HL-60 (cell line): Measurements from ENCODE around the gene GRAMD2B.

Experiments
- DNase-seq, 2 experiments: peaks; one replicate each; pipeline ENCODE4 v3.0.0-alpha.2; 2010 to 2020; ENCODE audit warnings: low read depth in 1 of 2, low spot score in 1 of 2
- H3K27ac ChIP-seq: fragments of 250-450 bp; sonication (Bioruptor Pico); replicated peaks from 2 replicates; pipeline ENCODE4 v1.5.1; 2020; ENCODE audit warnings: mild to moderate bottlenecking, moderate library complexity
- H3K27me3 ChIP-seq: fragments of 250-450 bp; sonication (Bioruptor Pico); 2 replicates; pipeline ENCODE4 v1.5.1; 2021; ENCODE audit warnings: mild to moderate bottlenecking, moderate library complexity; ENCODE audit not compliant: insufficient read depth, poor library complexity, severe bottlenecking
- H3K4me3 ChIP-seq: replicated peaks from 2 replicates; pipeline ENCODE4 v1.5.1; 2011; ENCODE audit warnings: mild to moderate bottlenecking, control low read depth, low read length; ENCODE audit not compliant: insufficient read depth
- GABPA ChIP-seq: IDR thresholded peaks from 2 replicates; pipeline ENCODE4 v1.6.1; 2012; ENCODE audit warnings: low read depth
- POLR2AphosphoS5 ChIP-seq: IDR thresholded peaks from 2 replicates; pipeline ENCODE4 v1.6.1; 2012; ENCODE audit warnings: low read depth
- SPI1 ChIP-seq: IDR thresholded peaks from 2 replicates; pipeline ENCODE4 v1.6.1; 2012; ENCODE audit warnings: low read depth, mild to moderate bottlenecking, borderline replicate concordance
- TF ChIP-seq, protein P1 (sequence below): IDR thresholded peaks from one replicate; pipeline ENCODE4 v1.5.1; 2011; ENCODE audit warnings: low read length, control low read depth, inconsistent platforms; ENCODE audit not compliant: insufficient read depth
- TF ChIP-seq, protein P2 (sequence below): IDR thresholded peaks from 2 replicates; pipeline ENCODE4 v1.6.1; 2012; ENCODE audit warnings: low read depth; ENCODE audit not compliant: insufficient replicate concordance

The GRAMD2B gene

DNA sequence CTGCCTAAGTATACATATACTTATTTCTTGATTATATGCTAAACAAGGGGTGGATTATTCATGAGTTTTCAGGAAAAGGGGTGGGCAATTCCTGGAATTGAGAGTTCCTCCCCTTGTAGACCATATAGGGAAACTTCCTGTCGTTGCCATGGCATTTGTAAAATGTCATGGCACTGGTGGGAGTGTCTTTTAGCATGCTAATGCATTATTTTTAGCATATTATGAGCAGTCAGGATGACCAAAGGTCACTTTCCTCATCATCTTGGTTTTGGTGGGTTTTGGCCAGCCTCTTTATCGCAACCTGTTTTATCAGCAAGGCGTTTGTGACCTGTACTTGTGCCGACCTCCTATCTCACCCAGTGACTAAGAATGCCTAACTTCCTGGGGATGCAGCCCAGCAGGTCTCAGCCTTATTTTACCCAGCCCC lies 90.9 kb downstream of the GRAMD2B start:
- TF ChIP-seq, protein P1, sequence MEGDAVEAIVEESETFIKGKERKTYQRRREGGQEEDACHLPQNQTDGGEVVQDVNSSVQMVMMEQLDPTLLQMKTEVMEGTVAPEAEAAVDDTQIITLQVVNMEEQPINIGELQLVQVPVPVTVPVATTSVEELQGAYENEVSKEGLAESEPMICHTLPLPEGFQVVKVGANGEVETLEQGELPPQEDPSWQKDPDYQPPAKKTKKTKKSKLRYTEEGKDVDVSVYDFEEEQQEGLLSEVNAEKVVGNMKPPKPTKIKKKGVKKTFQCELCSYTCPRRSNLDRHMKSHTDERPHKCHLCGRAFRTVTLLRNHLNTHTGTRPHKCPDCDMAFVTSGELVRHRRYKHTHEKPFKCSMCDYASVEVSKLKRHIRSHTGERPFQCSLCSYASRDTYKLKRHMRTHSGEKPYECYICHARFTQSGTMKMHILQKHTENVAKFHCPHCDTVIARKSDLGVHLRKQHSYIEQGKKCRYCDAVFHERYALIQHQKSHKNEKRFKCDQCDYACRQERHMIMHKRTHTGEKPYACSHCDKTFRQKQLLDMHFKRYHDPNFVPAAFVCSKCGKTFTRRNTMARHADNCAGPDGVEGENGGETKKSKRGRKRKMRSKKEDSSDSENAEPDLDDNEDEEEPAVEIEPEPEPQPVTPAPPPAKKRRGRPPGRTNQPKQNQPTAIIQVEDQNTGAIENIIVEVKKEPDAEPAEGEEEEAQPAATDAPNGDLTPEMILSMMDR = no peak
- no peak for TF ChIP-seq SPI1
- TF ChIP-seq GABPA = no peak
- TF ChIP-seq POLR2AphosphoS5 = no peak
- TF ChIP-seq, protein P2, sequence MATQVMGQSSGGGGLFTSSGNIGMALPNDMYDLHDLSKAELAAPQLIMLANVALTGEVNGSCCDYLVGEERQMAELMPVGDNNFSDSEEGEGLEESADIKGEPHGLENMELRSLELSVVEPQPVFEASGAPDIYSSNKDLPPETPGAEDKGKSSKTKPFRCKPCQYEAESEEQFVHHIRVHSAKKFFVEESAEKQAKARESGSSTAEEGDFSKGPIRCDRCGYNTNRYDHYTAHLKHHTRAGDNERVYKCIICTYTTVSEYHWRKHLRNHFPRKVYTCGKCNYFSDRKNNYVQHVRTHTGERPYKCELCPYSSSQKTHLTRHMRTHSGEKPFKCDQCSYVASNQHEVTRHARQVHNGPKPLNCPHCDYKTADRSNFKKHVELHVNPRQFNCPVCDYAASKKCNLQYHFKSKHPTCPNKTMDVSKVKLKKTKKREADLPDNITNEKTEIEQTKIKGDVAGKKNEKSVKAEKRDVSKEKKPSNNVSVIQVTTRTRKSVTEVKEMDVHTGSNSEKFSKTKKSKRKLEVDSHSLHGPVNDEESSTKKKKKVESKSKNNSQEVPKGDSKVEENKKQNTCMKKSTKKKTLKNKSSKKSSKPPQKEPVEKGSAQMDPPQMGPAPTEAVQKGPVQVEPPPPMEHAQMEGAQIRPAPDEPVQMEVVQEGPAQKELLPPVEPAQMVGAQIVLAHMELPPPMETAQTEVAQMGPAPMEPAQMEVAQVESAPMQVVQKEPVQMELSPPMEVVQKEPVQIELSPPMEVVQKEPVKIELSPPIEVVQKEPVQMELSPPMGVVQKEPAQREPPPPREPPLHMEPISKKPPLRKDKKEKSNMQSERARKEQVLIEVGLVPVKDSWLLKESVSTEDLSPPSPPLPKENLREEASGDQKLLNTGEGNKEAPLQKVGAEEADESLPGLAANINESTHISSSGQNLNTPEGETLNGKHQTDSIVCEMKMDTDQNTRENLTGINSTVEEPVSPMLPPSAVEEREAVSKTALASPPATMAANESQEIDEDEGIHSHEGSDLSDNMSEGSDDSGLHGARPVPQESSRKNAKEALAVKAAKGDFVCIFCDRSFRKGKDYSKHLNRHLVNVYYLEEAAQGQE = no peak
- Histone ChIP-seq H3K27me3 (no peaks in the 10 kb centered on the region), H3K4me3 (no peak overlapping the region), H3K27ac (no peak overlapping the region)
- no peak for DNase-seq

DNA sequence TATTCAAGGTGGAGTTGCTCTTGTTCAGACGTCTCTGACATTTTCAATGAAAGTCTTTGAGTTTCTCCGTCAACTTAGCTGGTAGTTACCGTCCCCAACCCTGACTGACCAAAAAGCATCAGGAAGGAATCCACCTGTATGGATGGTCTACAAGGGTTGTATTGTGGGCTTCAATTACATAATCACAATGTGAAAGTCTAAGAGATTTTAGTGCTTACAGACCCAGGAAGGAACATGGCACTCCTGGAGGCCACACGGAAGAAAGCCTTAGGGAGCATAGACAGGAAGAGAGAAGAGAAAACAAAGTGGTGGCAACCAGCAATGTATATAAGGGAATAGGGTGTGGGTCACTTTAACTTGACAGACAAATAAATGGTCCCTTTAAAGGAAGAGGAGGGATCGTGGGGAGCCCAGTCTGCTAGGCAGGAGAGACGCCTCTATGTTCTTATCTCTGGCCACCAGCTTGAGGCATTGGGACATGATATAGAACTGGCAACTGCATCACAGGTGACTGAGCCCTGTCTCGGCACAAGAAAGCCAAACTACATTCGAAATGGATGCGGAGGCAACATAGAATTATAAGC lies 91.4 kb downstream of the GRAMD2B start:
- no peak for DNase-seq
- Histone ChIP-seq H3K4me3 (no peak overlapping the region), H3K27ac (no peak overlapping the region), H3K27me3 (no peaks in the 10 kb centered on the region)
- TF ChIP-seq, protein P1 = no peak
- TF ChIP-seq SPI1 (no peak), POLR2AphosphoS5 (no peak), GABPA (no peak)
- TF ChIP-seq, protein P2 = no peak

DNA sequence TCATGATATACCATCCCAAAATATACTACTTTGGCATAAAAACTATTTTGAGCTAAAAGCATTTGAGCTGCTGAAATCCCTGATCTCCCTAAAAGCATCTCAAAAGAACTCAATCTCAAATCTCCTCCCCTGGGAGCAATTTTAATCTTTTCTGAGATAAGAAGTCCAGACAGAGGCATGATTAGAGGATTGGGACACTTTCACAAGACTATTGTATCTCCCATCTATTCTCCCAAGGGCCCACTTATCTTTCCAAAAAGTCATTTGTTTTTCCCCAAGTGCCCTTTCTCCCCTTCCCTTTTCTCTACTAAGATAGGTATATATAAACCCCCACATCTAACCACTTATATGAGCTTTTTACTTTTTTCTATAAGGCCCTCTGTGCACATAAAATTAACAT lies 92.1 kb downstream of the GRAMD2B start:
- Histone ChIP-seq H3K27me3 (no peaks in the 10 kb centered on the region), H3K4me3 (no peak overlapping the region), H3K27ac (no peak overlapping the region)
- no peak for DNase-seq
- TF ChIP-seq, protein P2 = no peak
- TF ChIP-seq GABPA (no peak), SPI1 (no peak), POLR2AphosphoS5 (no peak)
- TF ChIP-seq, protein P1 = no peak
